Smooth muscle cell (in vitro differentiated cells): Measurements from ENCODE around the gene CTNNA2. TPM values are rescaled to one million over a fixed set of nuclear protein-coding genes. Genes with fewer than 3 reads are reported as not detected.

ENCODE experiments used
- DNase-seq: peaks from one replicate; lab custom pipeline; 2025; ENCODE audit not compliant: unreplicated experiment; lab: John Stamatoyannopoulos, UW
- H2AFZ ChIP-seq: fragments of 200-600 bp; sonication (generic); 2 replicates; pipeline ENCODE4 v1.6.0; 2016; ENCODE audit warnings: antibody characterized with exemption, low read depth, mild to moderate bottlenecking
- H3F3A ChIP-seq: fragments of 200-600 bp; sonication (generic); 2 replicates; pipeline ENCODE4 v1.6.0; 2017; ENCODE audit warnings: antibody characterized with exemption, low read depth
- H3K27ac ChIP-seq: fragments of 200-600 bp; sonication (generic); 2 replicates; pipeline ENCODE4 v1.5.1; 2016; ENCODE audit warnings: low read depth, mild to moderate bottlenecking
- H3K27me3 ChIP-seq: fragments of 200-600 bp; sonication (generic); 2 replicates; pipeline ENCODE4 v1.6.1; 2016; ENCODE audit warnings: low read depth, mild to moderate bottlenecking
- H3K36me3 ChIP-seq: fragments of 200-600 bp; sonication (generic); 2 replicates; pipeline ENCODE4 v1.5.1; 2016; ENCODE audit warnings: low read depth
- H3K4me1 ChIP-seq: fragments of 200-600 bp; sonication (generic); 2 replicates; pipeline ENCODE4 v1.5.1; 2016; ENCODE audit warnings: low read depth
- H3K4me2 ChIP-seq: fragments of 200-600 bp; sonication (generic); 2 replicates; pipeline ENCODE4 v1.6.0; 2016; ENCODE audit warnings: mild to moderate bottlenecking
- H3K4me3 ChIP-seq: fragments of 200-600 bp; sonication (generic); 2 replicates; pipeline ENCODE4 v1.5.1; 2016; ENCODE audit warnings: mild to moderate bottlenecking
- H3K79me2 ChIP-seq: fragments of 200-600 bp; sonication (generic); 2 replicates; pipeline ENCODE4 v1.6.0; 2016; ENCODE audit warnings: low read depth, mild to moderate bottlenecking
- H3K9ac ChIP-seq: fragments of 200-600 bp; sonication (generic); 2 replicates; pipeline ENCODE4 v1.6.0; 2016; ENCODE audit warnings: low read depth
- H3K9me3 ChIP-seq: fragments of 200-600 bp; sonication (generic); replicated peaks from 2 replicates; pipeline ENCODE4 v1.5.1; 2016; ENCODE audit warnings: low read depth
- H4K20me1 ChIP-seq: fragments of 200-600 bp; sonication (generic); 2 replicates; pipeline ENCODE4 v1.6.0; 2016; ENCODE audit warnings: low read depth
- CTCF ChIP-seq: fragments of 200-600 bp; sonication (generic); IDR thresholded peaks from 2 replicates; pipeline ENCODE4 v1.5.1; 2017; ENCODE audit warnings: borderline replicate concordance, mild to moderate bottlenecking, antibody characterized with exemption; ENCODE audit not compliant: insufficient read depth, poor library complexity, severe bottlenecking
- WGBS: methylation state at CpG from one replicate; pipeline ENCODE4 v1.1.7; 2016; ENCODE audit warnings: low lambda C conversion rate; 5-methylcytosine and 5-hydroxymethylcytosine counted together
- polyA plus RNA-seq: library from polyadenylated mRNA; unstranded; fragments of >200 nt; fragmentation: Nextera tagmentation; extraction: Ambion mirVana; gene quantifications from 2 replicates; pipeline ENCODE4 v1.2.1, GENCODE V29; 2016
- total RNA-seq: library from RNA; depleted of rRNA; stranded (reverse); fragments of >200 nt; gene quantifications from 2 replicates; pipeline ENCODE4 v1.2.3, GENCODE V29; 2014

Gene CTNNA2
- total and polyA plus RNA-seq, 2 experiments from 2014 or later = not detected

DNA sequence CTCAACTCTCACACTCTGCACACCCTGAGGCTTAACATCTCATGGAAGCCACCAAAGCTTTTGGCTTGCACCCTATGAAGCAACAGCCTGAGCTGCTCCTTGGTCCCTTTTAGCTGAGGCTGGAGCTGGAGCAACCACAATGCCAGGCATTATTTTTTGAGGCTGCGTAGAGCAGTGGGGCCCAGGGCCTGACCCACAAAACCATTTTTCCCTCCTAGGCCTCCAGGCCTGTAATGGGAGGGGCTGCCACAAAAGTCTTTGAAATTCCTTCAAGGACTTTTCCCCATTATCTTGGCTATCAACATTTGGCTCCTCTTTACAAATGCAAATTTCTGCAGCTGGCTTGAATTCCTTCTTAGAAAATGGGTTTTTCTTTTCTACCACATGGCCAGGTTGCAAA is 39.8 kb downstream of the CTNNA2 start:
- H3K79me2 ChIP-seq = no peaks in the 10 kb centered on the region
- no peaks in the 10 kb centered on the region for H3K4me1 ChIP-seq
- H3F3A ChIP-seq = no peaks in the 10 kb centered on the region
- H2AFZ ChIP-seq = no peak overlapping the region
- no peaks in the 10 kb centered on the region for H3K36me3 ChIP-seq
- no peak for DNase-seq
- H4K20me1 ChIP-seq = no peaks in the 10 kb centered on the region
- 94% methylated on average over 1 of the region's 1 CpG for WGBS
- no peaks in the 10 kb centered on the region for H3K9me3 ChIP-seq
- no peak overlapping the region for H3K9ac ChIP-seq
- H3K4me3 ChIP-seq = no peak overlapping the region
- H3K27ac ChIP-seq = no peak overlapping the region
- TF ChIP-seq CTCF = no peak
- no peak overlapping the region for H3K4me2 ChIP-seq
- no peaks in the 10 kb centered on the region for H3K27me3 ChIP-seq

DNA sequence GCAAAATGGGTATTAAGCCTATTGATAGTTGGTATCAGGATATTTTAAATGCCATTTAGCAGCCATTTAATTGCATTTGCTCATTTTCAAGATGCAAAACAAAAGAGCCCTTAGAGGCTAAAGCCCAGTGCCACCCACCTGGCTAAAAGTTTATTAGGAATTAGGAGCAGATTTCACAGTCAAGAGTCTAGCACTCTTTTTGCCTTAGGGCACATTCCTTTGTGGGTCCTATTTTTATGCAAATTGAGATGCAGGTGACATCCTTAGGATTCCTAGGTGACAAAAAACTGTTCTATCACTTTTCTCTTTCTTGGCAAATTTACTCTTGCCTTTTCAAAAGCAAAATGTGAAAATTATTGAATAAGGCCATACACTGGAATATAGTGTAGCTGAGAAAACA is 42.0 kb downstream of the CTNNA2 start:
- Histone ChIP-seq H3K9me3 (no peaks in the 10 kb centered on the region), H3K4me1 (no peaks in the 10 kb centered on the region), H3K27ac (no peak overlapping the region), H3K36me3 (no peaks in the 10 kb centered on the region), H4K20me1 (no peaks in the 10 kb centered on the region), H3K79me2 (no peaks in the 10 kb centered on the region), H3K4me2 (no peak overlapping the region), H3K4me3 (no peak overlapping the region), H3K27me3 (no peaks in the 10 kb centered on the region), H3K9ac (no peak overlapping the region), H3F3A (no peaks in the 10 kb centered on the region), H2AFZ (no peak overlapping the region)
- TF ChIP-seq CTCF = no peak
- DNase-seq = no peak

DNA sequence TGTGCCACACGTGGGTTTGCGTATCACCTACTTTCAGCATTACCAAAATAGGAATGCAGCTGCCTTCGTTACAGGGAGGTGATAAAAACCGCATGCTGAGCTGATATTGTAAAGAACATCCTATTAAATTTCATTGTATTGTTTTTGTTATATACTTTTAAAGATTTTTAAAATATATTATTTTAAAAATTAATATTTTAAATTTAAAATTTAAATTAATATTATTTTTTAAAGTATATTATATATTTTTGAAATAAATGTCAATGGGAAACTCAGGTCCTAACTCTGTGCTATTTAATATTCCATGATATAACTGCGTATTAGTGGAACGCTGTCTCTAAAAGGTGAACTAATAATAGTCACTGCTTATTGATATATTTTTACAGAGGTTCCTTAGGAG is 51.2 kb downstream of the CTNNA2 start:
- H3K27me3 ChIP-seq = no peaks in the 10 kb centered on the region
- no peaks in the 10 kb centered on the region for H3K36me3 ChIP-seq
- 92% methylated on average over 6 of the region's 6 CpGs for WGBS
- no peak overlapping the region for H3K27ac ChIP-seq
- no peaks in the 10 kb centered on the region for H4K20me1 ChIP-seq
- no peak overlapping the region for H3K4me2 ChIP-seq
- H3K4me3 ChIP-seq = no peak overlapping the region
- no peak for DNase-seq
- TF ChIP-seq CTCF = no peak
- no peaks in the 10 kb centered on the region for H3K4me1 ChIP-seq
- no peaks in the 10 kb centered on the region for H3F3A ChIP-seq
- no peak overlapping the region for H2AFZ ChIP-seq
- H3K9me3 ChIP-seq = no peaks in the 10 kb centered on the region
- no peaks in the 10 kb centered on the region for H3K79me2 ChIP-seq
- H3K9ac ChIP-seq = no peak overlapping the region

DNA sequence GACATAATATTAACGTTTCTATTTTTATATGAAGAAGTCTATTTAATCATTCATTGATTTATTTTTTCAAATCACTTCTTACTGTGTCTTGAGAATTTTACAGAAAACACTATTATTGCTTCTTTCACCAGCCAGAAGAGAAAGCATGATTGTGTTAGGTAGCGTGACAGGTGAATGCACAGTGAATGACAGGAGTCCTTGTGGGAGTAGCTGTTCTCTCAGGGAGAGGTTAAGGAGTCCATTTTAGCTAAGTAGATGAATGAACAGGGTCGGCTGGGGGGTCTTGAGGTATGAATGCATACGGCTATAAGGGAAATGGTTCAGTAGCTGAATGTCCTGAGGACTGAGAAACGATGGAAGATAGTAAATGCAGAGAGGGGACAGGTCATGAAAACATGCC is 56.2 kb downstream of the CTNNA2 start:
- no peaks in the 10 kb centered on the region for H3K79me2 ChIP-seq
- H3K4me3 ChIP-seq = no peak overlapping the region
- TF ChIP-seq CTCF = no peak
- no peaks in the 10 kb centered on the region for H3K27me3 ChIP-seq
- no peak overlapping the region for H3K9ac ChIP-seq
- H3K9me3 ChIP-seq = no peaks in the 10 kb centered on the region
- no peaks in the 10 kb centered on the region for H3K36me3 ChIP-seq
- no peaks in the 10 kb centered on the region for H4K20me1 ChIP-seq
- WGBS = 85% methylated on average over 5 of the region's 5 CpGs
- no peaks in the 10 kb centered on the region for H3F3A ChIP-seq
- no peak overlapping the region for H3K27ac ChIP-seq
- no peak for DNase-seq
- H2AFZ ChIP-seq = no peak overlapping the region
- no peak overlapping the region for H3K4me2 ChIP-seq
- H3K4me1 ChIP-seq = no peaks in the 10 kb centered on the region
